Heart left ventricle (tissue), 16 donors: ENCODE data around the gene TBC1D5. TPM values are rescaled to one million over a fixed set of nuclear protein-coding genes. Genes with fewer than 3 reads are reported as not detected.

ENCODE experiments used
- ATAC-seq, 4 donors: fragments of 200-7000 bp; cut with Tn5 transposase; one replicate each; pipeline ENCODE4 v1.9.1; 2020 to 2022; ENCODE audit warnings: moderate library complexity in 4 of 4, mild to moderate bottlenecking in 3 of 4, moderate number of reproducible peaks in 1 of 4
- DNase-seq, 5 donors: peaks; one replicate each; pipeline ENCODE4 v3.0.0-alpha.2; 2020
- H3K27ac ChIP-seq, 12 donors: fragments of 200-600 bp; sonication (generic) in 4 of 12; one replicate each; pipeline versions ENCODE4 v1.5.0 to v1.8.0; 2016 to 2022; ENCODE audit warnings: mild to moderate bottlenecking in 2 of 12
- H3K27me3 ChIP-seq, 9 donors: fragments of 200-600 bp; sonication (generic) in 2 of 9; one replicate each; pipeline versions ENCODE4 v1.5.1 to v1.8.0; 2016 to 2022; ENCODE audit warnings: mild to moderate bottlenecking in 3 of 9
- H3K36me3 ChIP-seq, 9 donors: fragments of 200-600 bp; sonication (generic) in 2 of 9; one replicate each; pipeline versions ENCODE4 v1.5.0 to v1.8.0; 2018 to 2022; ENCODE audit warnings: mild to moderate bottlenecking in 2 of 9
- H3K4me1 ChIP-seq, 12 donors: fragments of 200-600 bp; sonication (generic) in 4 of 12; one replicate each; pipeline versions ENCODE4 v1.5.0 to v1.8.0; 2016 to 2022; ENCODE audit warnings: mild to moderate bottlenecking in 3 of 12
- H3K4me3 ChIP-seq, 12 donors: fragments of 200-600 bp; sonication (generic) in 4 of 12; one replicate each; pipeline versions ENCODE4 v1.5.0 to v1.8.0; 2017 to 2022; ENCODE audit warnings: mild to moderate bottlenecking in 9 of 12, moderate library complexity in 4 of 12
- H3K9me3 ChIP-seq, 12 donors: fragments of 200-600 bp; sonication (generic) in 4 of 12; one replicate each; pipeline versions ENCODE4 v1.5.0 to v1.8.0; 2016 to 2022; ENCODE audit warnings: mild to moderate bottlenecking in 1 of 12
- CTCF ChIP-seq, 12 donors: fragments of 200-600 bp; sonication (generic) in 4 of 12; IDR thresholded peaks; one replicate each; pipeline versions ENCODE4 v1.5.0 to v1.8.0; 2018 to 2022; ENCODE audit warnings: antibody characterized with exemption in 12 of 12, mild to moderate bottlenecking in 5 of 12
- POLR2A ChIP-seq, 2 donors: fragments of 450-650 bp; IDR thresholded peaks; one replicate each; pipeline ENCODE4 v1.6.1; 2017; ENCODE audit warnings: antibody characterized with exemption in 2 of 2, mild to moderate bottlenecking in 2 of 2, moderate library complexity in 2 of 2
- WGBS, 4 donors: extraction: QIAGEN DNeasy Blood & Tissue Kit in 2 of 4; methylation state at CpG; one replicate each; pipeline versions ENCODE4 v1.1.5 to v1.1.7; 2013 to 2018; 5-methylcytosine and 5-hydroxymethylcytosine counted together
- intact Hi-C, 10 donors: fragments of 100-400 bp; cut with DNase I; formaldehyde crosslinking; loops; one replicate each; pipeline versions ENCODE4 v1.11.1 to v1.14.2; 2022
- polyA plus RNA-seq, 2 donors: library from polyadenylated mRNA; stranded (reverse); fragments of 200-250 nt; gene quantifications; one replicate each; pipeline ENCODE4 v1.2.3, GENCODE V29; 2013
- total RNA-seq, 9 donors: library from RNA; depleted of rRNA in 2 of 9; stranded (reverse); fragments of >200 nt in 2 of 9; fragmentation: NEBNext Ultra II Directional in 3 of 9; extraction: Animal tissue kit (Norgen Biotek cat#: 25700) in 3 of 9; gene quantifications; one replicate each; pipeline versions ENCODE4 v1.1.0 to v1.2.4, GENCODE V29; 2016 to 2023
- donor health status: ischemic (EF 13 %, LVEDD 7.1; RV severe dilation, severe dysfunction).
- donor health status: healthy with polysubstance abuse.
- donor health status: DM: no; HTN: yes; CAD: no.
- donor health status: DM: no; HTN: no; CAD: no.
- donor health status: ischemic (EF 25% LVEDD 6.9; RV normal size, moderate dysfunction).
- donor health status: ischemic (EF 25% LVEDD 5.7; RV mildly dilated, moderate dysfunction).
- donor health status: healthy.
- donor health status: DM: yes; HTN: yes; CAD: no.
- donor health status: ischemic (EF 35%, LVEDD 5.7; RV mildly dilated, moderate dysfunction).
- donor health status: nonischemic (EF 11% LVEDD 7.7; RV severe dilation, severe dysfunction).
- donor health status: DM: yes; HTN: yes; CAD: no.
- donor health status: PGD.
- donor health status: ischemic (EF 29% LVEDD 5.4; RV normal size, mild dysfunction).
- donor health status: nonischemic (EF 23%, LVEDD 6.1; RV moderate dilation, normal function).

The TBC1D5 gene
- total and polyA plus RNA-seq, 11 donors, result 5.8 to 48.3 (median 31.1) TPM

- WGBS, 4 donors, result 80 to 90% (median 83%) methylated on average over 3 of the region's 3 CpGs
- Histone ChIP-seq H3K4me1 (peaks cover 0 to 3% (median 0%) of the 10 kb centered on the region in 12 donors), H3K4me3 (no peak overlapping the region), H3K9me3 (no peaks in the 10 kb centered on the region), H3K27ac (no peak overlapping the region), H3K27me3 (no peaks in the 10 kb centered on the region), H3K36me3 (no peaks in the 10 kb centered on the region)
- DNase-seq (no peak), ATAC-seq (no peak)
- intact Hi-C loops, result loop anchor here (2.0 to 10.0 kb wide), 6 partner anchors 252 to 412 kb away; no protein-coding TSS in a partner anchor
- TF ChIP-seq CTCF (IDR thresholded peaks at IDR 0.05), result no peak
- TF ChIP-seq POLR2A (IDR thresholded peaks at IDR 0.05), result no peak
These were observed 311.8 kb downstream of the TBC1D5 start for GRCh38 chr3:17430582-17430981.

GRCh38 chr3:17423786-17424536, 318.5 kb downstream of the TBC1D5 start:
- H3K4me1 ChIP-seq, result peaks cover 0 to 11% (median 0%) of the 10 kb centered on the region in 12 donors
- no peaks in the 10 kb centered on the region for H3K9me3 ChIP-seq
- intact Hi-C loops, result no loop called here
- TF ChIP-seq CTCF (IDR thresholded peaks at IDR 0.05), result no peak
- ATAC-seq (peak in 2 of 4 donors; percentile 66 to 67), DNase-seq (peak in 1 of 5 donors; percentile 33)
- no peaks in the 10 kb centered on the region for H3K36me3 ChIP-seq
- H3K27ac ChIP-seq, result no peak overlapping the region
- H3K27me3 ChIP-seq, result no peaks in the 10 kb centered on the region
- 66 to 72% (median 69%) methylated on average over 4 of the region's 4 CpGs for WGBS, 4 donors
- H3K4me3 ChIP-seq, result no peak overlapping the region

- WGBS, 4 donors, result 96 to 99% (median 98%) methylated on average over 2 of the region's 2 CpGs
- H3K36me3 ChIP-seq, result no peaks in the 10 kb centered on the region
- DNase-seq, result no peak
- no peaks in the 10 kb centered on the region for H3K27me3 ChIP-seq
- no peak overlapping the region for H3K27ac ChIP-seq
- peaks cover 0 to 11% (median 0%) of the 10 kb centered on the region in 12 donors for H3K4me1 ChIP-seq
- no peak overlapping the region for H3K4me3 ChIP-seq
- no peak for ATAC-seq
- intact Hi-C loops, result no loop called here
- no peaks in the 10 kb centered on the region for H3K9me3 ChIP-seq
- TF ChIP-seq POLR2A (IDR thresholded peaks at IDR 0.05) (no peak), CTCF (IDR thresholded peaks at IDR 0.05) (no peak)
These were observed 319.8 kb downstream of the TBC1D5 start for GRCh38 chr3:17422636-17423035.

GRCh38 chr3:17420668-17421067, 321.8 kb downstream of the TBC1D5 start:
- H3K4me1 ChIP-seq, result peaks cover 0 to 11% (median 0%) of the 10 kb centered on the region in 12 donors
- no peak overlapping the region for H3K4me3 ChIP-seq
- no peaks in the 10 kb centered on the region for H3K36me3 ChIP-seq
- H3K9me3 ChIP-seq, result no peaks in the 10 kb centered on the region
- no peak for ATAC-seq
- intact Hi-C loops, result no loop called here
- 87 to 97% (median 92%) methylated on average over 1 of the region's 1 CpG for WGBS, 4 donors
- no peak for DNase-seq
- H3K27me3 ChIP-seq, result no peaks in the 10 kb centered on the region
- no peak for TF ChIP-seq CTCF (IDR thresholded peaks at IDR 0.05)
- TF ChIP-seq POLR2A (IDR thresholded peaks at IDR 0.05), result no peak
- H3K27ac ChIP-seq, result no peak overlapping the region
